GM12878 (cell line): ENCODE measurements around the gene DYNC1I1.

Source experiments
- CREB1 ChIP-seq: IDR thresholded peaks from 2 replicates; pipeline ENCODE4 v1.6.1; 2012; ENCODE audit warnings: low read depth, mild to moderate bottlenecking, inconsistent platforms
- EP300 ChIP-seq, 2 experiments: fragments of 150-350 bp in 1 of 2; IDR thresholded peaks; 2 replicates each; pipeline ENCODE4 v1.6.1; 2011 to 2012; ENCODE audit warnings: low read depth in 2 of 2, low read length in 2 of 2, borderline replicate concordance in 1 of 2, improper control_type of control experiment in 1 of 2, inconsistent platforms in 1 of 2; ENCODE audit not compliant: control insufficient read depth in 1 of 2
- ETV6 ChIP-seq, 2 experiments: fragments of 450-650 bp in 1 of 2; IDR thresholded peaks in 1 of 2; conservative IDR thresholded peaks in 1 of 2; 2 replicates each; pipeline ENCODE4 v1.6.1; 2014; ENCODE audit warnings: antibody characterized with exemption in 1 of 2, borderline replicate concordance in 1 of 2, low read depth in 1 of 2, mild to moderate bottlenecking in 1 of 2, moderate library complexity in 1 of 2
- EZH2 ChIP-seq: IDR thresholded peaks from 2 replicates; pipeline ENCODE4 v1.6.1; 2012; ENCODE audit warnings: low read depth, mild to moderate bottlenecking, control low read depth, inconsistent platforms, low read length, borderline replicate concordance; ENCODE audit not compliant: control insufficient read depth
- GATAD2B ChIP-seq: fragments of 450-650 bp; conservative IDR thresholded peaks from 2 replicates; pipeline ENCODE4 v1.6.1; 2017; ENCODE audit warnings: low read depth, mild to moderate bottlenecking, moderate library complexity
- LARP7 ChIP-seq: fragments of 450-650 bp; IDR thresholded peaks from 2 replicates; pipeline ENCODE4 v1.6.1; 2017; ENCODE audit warnings: mild to moderate bottlenecking
- POLR2A ChIP-seq: IDR thresholded peaks from 2 replicates; pipeline ENCODE4 v1.6.1; 2011; ENCODE audit warnings: low read depth, mild to moderate bottlenecking, low read length
- POLR2AphosphoS5 ChIP-seq: IDR thresholded peaks from 2 replicates; pipeline ENCODE4 v1.6.1; 2011; ENCODE audit warnings: mild to moderate bottlenecking, low read length, inconsistent platforms
- RBBP5 ChIP-seq: fragments of 200-600 bp; sonication (generic); conservative IDR thresholded peaks from 2 replicates; pipeline ENCODE4 v1.6.1; 2016
- TCF12 ChIP-seq: IDR thresholded peaks from 2 replicates; pipeline ENCODE4 v1.6.1; 2011; ENCODE audit warnings: low read depth, mild to moderate bottlenecking, low read length
- TF ChIP-seq, protein P1 (sequence below), 3 experiments: IDR thresholded peaks in 2 of 3; conservative IDR thresholded peaks in 1 of 3; 2 replicates each; pipeline ENCODE4 v1.5.1; 2011; ENCODE audit warnings: low read depth in 3 of 3, low read length in 3 of 3, mild to moderate bottlenecking in 3 of 3, control low read depth in 2 of 3, moderate library complexity in 2 of 3, inconsistent platforms in 1 of 3, mixed read lengths in 1 of 3; ENCODE audit not compliant: control insufficient read depth in 2 of 3, insufficient read depth in 1 of 3; ENCODE audit errors: extremely low read depth in 1 of 3

DNA sequence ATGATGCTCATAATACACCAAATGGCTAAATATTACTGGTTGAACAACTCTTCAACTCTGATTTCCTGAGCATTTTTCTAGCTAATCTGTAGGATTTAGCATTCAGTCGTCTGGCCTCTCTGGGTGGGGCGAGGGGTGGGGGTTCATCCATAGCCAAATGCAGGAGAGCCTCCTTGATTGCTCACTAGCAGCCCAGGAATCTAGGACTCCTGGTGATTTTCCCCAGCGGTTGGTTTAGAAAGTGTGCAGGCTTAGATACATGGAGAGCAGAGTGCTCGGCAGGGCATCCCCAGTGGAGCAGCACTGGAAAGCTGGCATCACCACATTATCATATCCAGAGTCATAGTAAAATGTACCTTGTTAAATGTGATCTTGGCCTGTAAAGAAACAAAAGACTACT, 136.1 kb downstream of the DYNC1I1 start:
- no peak for TF ChIP-seq LARP7
- TF ChIP-seq, protein P1, sequence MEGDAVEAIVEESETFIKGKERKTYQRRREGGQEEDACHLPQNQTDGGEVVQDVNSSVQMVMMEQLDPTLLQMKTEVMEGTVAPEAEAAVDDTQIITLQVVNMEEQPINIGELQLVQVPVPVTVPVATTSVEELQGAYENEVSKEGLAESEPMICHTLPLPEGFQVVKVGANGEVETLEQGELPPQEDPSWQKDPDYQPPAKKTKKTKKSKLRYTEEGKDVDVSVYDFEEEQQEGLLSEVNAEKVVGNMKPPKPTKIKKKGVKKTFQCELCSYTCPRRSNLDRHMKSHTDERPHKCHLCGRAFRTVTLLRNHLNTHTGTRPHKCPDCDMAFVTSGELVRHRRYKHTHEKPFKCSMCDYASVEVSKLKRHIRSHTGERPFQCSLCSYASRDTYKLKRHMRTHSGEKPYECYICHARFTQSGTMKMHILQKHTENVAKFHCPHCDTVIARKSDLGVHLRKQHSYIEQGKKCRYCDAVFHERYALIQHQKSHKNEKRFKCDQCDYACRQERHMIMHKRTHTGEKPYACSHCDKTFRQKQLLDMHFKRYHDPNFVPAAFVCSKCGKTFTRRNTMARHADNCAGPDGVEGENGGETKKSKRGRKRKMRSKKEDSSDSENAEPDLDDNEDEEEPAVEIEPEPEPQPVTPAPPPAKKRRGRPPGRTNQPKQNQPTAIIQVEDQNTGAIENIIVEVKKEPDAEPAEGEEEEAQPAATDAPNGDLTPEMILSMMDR (IDR thresholded peaks at IDR 0.05 in 2 of 3, conservative IDR thresholded peaks at IDR 0.05 in 1 of 3; ENCODE audit: control insufficient read depth in 2 of 3, extremely low read depth in 1 of 3, insufficient read depth in 1 of 3, low read depth in 3 of 3, low read length in 3 of 3): no peak
- TF ChIP-seq RBBP5: no peak
- no peak for TF ChIP-seq EP300 (IDR thresholded peaks at IDR 0.05; ENCODE audit: borderline replicate concordance in 1 of 2, control insufficient read depth in 1 of 2, low read depth in 2 of 2, low read length in 2 of 2)
- TF ChIP-seq TCF12: no peak
- TF ChIP-seq EZH2: no peak
- no peak for TF ChIP-seq CREB1
- no peak for TF ChIP-seq GATAD2B
- TF ChIP-seq POLR2A: no peak
- no peak for TF ChIP-seq ETV6 (conservative IDR thresholded peaks at IDR 0.05 in 1 of 2, IDR thresholded peaks at IDR 0.05 in 1 of 2; ENCODE audit: borderline replicate concordance in 1 of 2, low read depth in 1 of 2)
- TF ChIP-seq POLR2AphosphoS5: no peak
